Panc1 (cell line): ENCODE data around the gene MBD4. TPM values are rescaled to one million over a fixed set of nuclear protein-coding genes. Genes with fewer than 3 reads are reported as not detected.
A peak's percentile ranks its signal among the peaks of the same experiment; 100 is the strongest.

Source experiments
- ATAC-seq: fragments of 200-7000 bp; cut with Tn5 transposase; 2 replicates; pipeline ENCODE4 v1.9.1; 2020; ENCODE audit warnings: mild to moderate bottlenecking, moderate library complexity
- BruUV-seq: library from RNA; stranded (reverse); fragments of 400-500 nt; replicated peaks from 2 replicates; lab custom pipeline; 2021; lab: Mats Ljungman, UMichigan
- CTCF ChIA-PET: fragments of 300-600 bp; sonication (Branson Sonifier 250); formaldehyde crosslinking; loops from one replicate; lab custom pipeline; 2022; ENCODE audit warnings: antibody characterized with exemption; lab: Charles Lee
- POLR2A ChIA-PET: fragments of 300-600 bp; sonication (Branson Sonifier 250); formaldehyde crosslinking; loops from one replicate; lab custom pipeline; 2022; ENCODE audit warnings: antibody characterized with exemption; lab: Charles Lee
- DNase-seq: peaks from one replicate; pipeline ENCODE4 v3.0.0-alpha.2; 2010; ENCODE audit warnings: low read depth, low spot score
- H3K27ac ChIP-seq: 2 replicates; pipeline ENCODE4 v1.5.1; 2011; ENCODE audit warnings: mild to moderate bottlenecking, low read length, inconsistent platforms
- H3K27me3 ChIP-seq: fragments of 200-500 bp; sonication (Bioruptor generic); 2 replicates; pipeline ENCODE4 v1.6.0; 2014; ENCODE audit warnings: low read length, inconsistent platforms; ENCODE audit not compliant: control insufficient read depth, insufficient read depth
- H3K36me3 ChIP-seq: fragments of 200-500 bp; sonication (Bioruptor generic); 2 replicates; pipeline ENCODE4 v1.5.1; 2014; ENCODE audit warnings: inconsistent platforms, mild to moderate bottlenecking, low read length, moderate library complexity; ENCODE audit not compliant: control insufficient read depth, insufficient read depth
- H3K4me1 ChIP-seq: 2 replicates; pipeline ENCODE4 v1.5.1; 2011; ENCODE audit warnings: inconsistent platforms, mild to moderate bottlenecking, low read length, moderate library complexity; ENCODE audit not compliant: control insufficient read depth, insufficient read depth
- H3K4me3 ChIP-seq, 2 experiments: 2 replicates each; pipeline ENCODE4 v1.5.1; 2011 to 2012; ENCODE audit warnings: low read depth in 2 of 2, low read length in 2 of 2, mild to moderate bottlenecking in 2 of 2, inconsistent platforms in 1 of 2, moderate library complexity in 1 of 2
- H3K9me3 ChIP-seq: fragments of 200-500 bp; sonication (Bioruptor generic); 2 replicates; pipeline ENCODE4 v1.5.1; 2014; ENCODE audit warnings: low read depth, mild to moderate bottlenecking, inconsistent platforms, low read length, moderate library complexity; ENCODE audit not compliant: control insufficient read depth, insufficient read depth
- POLR2AphosphoS5 ChIP-seq: IDR thresholded peaks from 2 replicates; pipeline ENCODE4 v1.6.1; 2012; ENCODE audit warnings: mild to moderate bottlenecking, low read depth, low read length, moderate library complexity
- REST ChIP-seq, 2 experiments: IDR thresholded peaks; 2 replicates each; pipeline ENCODE4 v1.6.1; 2011 to 2012; ENCODE audit warnings: low read depth in 2 of 2, control low read depth in 1 of 2, low read length in 1 of 2, mild to moderate bottlenecking in 1 of 2, moderate library complexity in 1 of 2; ENCODE audit not compliant: insufficient read depth in 1 of 2
- SIN3A ChIP-seq: IDR thresholded peaks from 2 replicates; pipeline ENCODE4 v1.6.1; 2012; ENCODE audit warnings: low read depth, mild to moderate bottlenecking, low read length, moderate library complexity, borderline replicate concordance; ENCODE audit not compliant: insufficient read depth
- TCF7L2 ChIP-seq: IDR thresholded peaks from 2 replicates; pipeline ENCODE4 v1.6.1; 2011; ENCODE audit warnings: mild to moderate bottlenecking, low read depth, low read length, inconsistent platforms
- in situ Hi-C: cut with HindIII; loops from 2 replicates; pipeline ENCODE4 v1.10.0; 2016; ENCODE audit warnings: low sequenced_read_pairs, low pct_unique_long_range_greater_than_20kb
- intact Hi-C: fragments of 100-400 bp; cut with micrococcal nuclease; formaldehyde crosslinking; loops from one replicate; pipeline ENCODE4 v1.10.0; 2022; ENCODE audit not compliant: unreplicated experiment
- total RNA-seq: library from RNA; stranded (reverse); gene quantifications from one replicate; pipeline ENCODE4 v1.2.1, GENCODE V29; 2021; ENCODE audit not compliant: unreplicated experiment
- TF ChIP-seq, protein P1 (sequence below): fragments of 450-650 bp; IDR thresholded peaks from 2 replicates; pipeline ENCODE4 v1.5.1; 2017; ENCODE audit warnings: mild to moderate bottlenecking

MBD4 gene
- total RNA-seq, 1 experiment from 2014 or later = 44.7 TPM

DNA sequence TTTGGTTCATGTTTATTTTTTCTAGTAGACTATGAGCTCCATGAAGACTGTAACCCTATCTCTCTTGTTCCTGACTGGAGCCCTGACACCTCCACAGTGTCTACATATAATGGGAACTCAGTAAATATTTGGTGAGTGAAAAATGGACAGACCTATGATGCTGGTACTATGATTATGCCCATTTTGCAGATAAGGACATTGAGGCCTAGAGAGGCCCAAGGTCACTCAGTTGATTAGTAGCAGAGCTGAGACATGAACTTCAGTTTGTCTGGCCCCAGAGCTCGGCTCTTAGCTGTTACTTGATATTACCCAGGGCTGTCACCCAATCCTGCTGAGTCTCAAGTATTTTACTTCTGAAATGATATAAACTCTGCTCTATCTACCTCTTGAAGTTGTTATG, 16.9 kb downstream of the MBD4 start:
- 0 out of 2 replicates have a peak, but pooled peaks cover 3% of the 10 kb centered on the region for H3K4me1 ChIP-seq
- TF ChIP-seq POLR2AphosphoS5 = no peak
- no peak for TF ChIP-seq SIN3A
- no peak for TF ChIP-seq TCF7L2
- BruUV-seq = no TSS peak
- H3K9me3 ChIP-seq = no peaks in the 10 kb centered on the region
- no peaks in the 10 kb centered on the region for H3K27me3 ChIP-seq
- H3K4me3 ChIP-seq = no peak overlapping the region
- no peak for ATAC-seq
- DNase-seq = no peak
- no peaks in the 10 kb centered on the region for H3K36me3 ChIP-seq
- in situ Hi-C loops = no loop called here
- ChIA-PET POLR2A (interaction anchor here (0.6 kb wide), 2 partner anchors 23 to 339 kb away, joined by 3 to 5 read pairs; no protein-coding TSS in a partner anchor), CTCF (interaction anchor here (0.6 to 0.9 kb wide), 2 partner anchors 39 to 453 kb away, joined by 4 to 5 read pairs; no protein-coding TSS in a partner anchor)
- intact Hi-C loops = no loop called here
- no peak overlapping the region for H3K27ac ChIP-seq

DNA sequence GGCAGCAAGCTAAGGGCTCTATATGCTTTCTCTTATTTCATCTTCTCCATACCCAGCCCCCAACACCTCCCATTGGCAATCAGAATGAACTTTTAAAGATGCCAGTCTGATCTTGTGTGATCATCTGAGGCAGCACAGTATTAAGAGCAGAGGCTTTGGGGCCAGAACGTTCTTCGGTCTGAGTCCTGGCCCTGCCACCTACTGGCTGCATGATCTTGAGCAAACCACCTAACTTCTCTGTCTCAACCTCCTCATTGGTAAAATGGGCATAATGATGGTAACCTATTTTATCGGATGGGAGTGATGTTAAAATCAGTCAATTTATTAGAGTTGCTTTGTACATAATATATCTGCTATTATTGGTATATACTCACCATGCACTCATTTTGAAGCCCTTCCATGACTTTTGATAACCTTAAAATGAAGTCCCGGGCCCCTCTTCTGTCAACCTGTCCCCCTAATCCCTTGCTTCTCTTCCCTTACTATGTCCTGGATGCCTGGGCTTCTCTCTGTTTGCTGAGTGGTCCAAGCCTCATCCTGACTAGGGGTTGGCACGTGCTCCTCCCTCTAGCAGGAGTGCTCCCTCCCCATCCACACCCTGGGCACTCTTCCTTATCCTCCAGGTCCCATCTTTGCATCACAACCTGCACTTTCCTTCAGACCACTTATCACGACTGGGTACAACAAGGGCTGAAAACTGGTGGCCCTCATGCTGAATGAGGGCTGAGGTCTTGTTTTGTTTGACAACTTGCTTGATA, 17.6 kb downstream of the MBD4 start:
- Histone ChIP-seq H3K4me1 (no peaks in the 10 kb centered on the region), H3K27ac (no peak overlapping the region), H3K36me3 (no peaks in the 10 kb centered on the region), H3K4me3 (no peak overlapping the region), H3K9me3 (no peaks in the 10 kb centered on the region), H3K27me3 (no peaks in the 10 kb centered on the region)
- ATAC-seq = peak; percentile 51; the same call in 1 of the 2 replicates
- ChIA-PET POLR2A (no interaction called here), CTCF (interaction anchor here (0.9 kb wide), 1 partner anchor 39 kb away, joined by 4 read pairs; no protein-coding TSS in a partner anchor)
- intact Hi-C loops (no loop called here), in situ Hi-C loops (no loop called here)
- BruUV-seq = no TSS peak
- DNase-seq = no peak
- TF ChIP-seq SIN3A (no peak), TCF7L2 (no peak), REST (IDR thresholded peaks at IDR 0.05; ENCODE audit: insufficient read depth in 1 of 2, low read depth in 2 of 2, low read length in 1 of 2) (no peak)
- TF ChIP-seq, protein P1, sequence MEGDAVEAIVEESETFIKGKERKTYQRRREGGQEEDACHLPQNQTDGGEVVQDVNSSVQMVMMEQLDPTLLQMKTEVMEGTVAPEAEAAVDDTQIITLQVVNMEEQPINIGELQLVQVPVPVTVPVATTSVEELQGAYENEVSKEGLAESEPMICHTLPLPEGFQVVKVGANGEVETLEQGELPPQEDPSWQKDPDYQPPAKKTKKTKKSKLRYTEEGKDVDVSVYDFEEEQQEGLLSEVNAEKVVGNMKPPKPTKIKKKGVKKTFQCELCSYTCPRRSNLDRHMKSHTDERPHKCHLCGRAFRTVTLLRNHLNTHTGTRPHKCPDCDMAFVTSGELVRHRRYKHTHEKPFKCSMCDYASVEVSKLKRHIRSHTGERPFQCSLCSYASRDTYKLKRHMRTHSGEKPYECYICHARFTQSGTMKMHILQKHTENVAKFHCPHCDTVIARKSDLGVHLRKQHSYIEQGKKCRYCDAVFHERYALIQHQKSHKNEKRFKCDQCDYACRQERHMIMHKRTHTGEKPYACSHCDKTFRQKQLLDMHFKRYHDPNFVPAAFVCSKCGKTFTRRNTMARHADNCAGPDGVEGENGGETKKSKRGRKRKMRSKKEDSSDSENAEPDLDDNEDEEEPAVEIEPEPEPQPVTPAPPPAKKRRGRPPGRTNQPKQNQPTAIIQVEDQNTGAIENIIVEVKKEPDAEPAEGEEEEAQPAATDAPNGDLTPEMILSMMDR = no peak; the same call in 1 of the 2 replicates
